HCT116 (cell line): ENCODE measurements around the gene GIT2.

Experiments
- POLR2A ChIP-seq: IDR thresholded peaks from 2 replicates; pipeline ENCODE4 v1.7.0; 2011; ENCODE audit warnings: borderline replicate concordance; ENCODE audit not compliant: insufficient read depth, insufficient read length; ENCODE audit errors: extremely low read depth
- POLR2AphosphoS5 ChIP-seq: IDR thresholded peaks from 2 replicates; pipeline ENCODE4 v1.6.1; 2011; ENCODE audit warnings: mild to moderate bottlenecking, low read depth, low read length, moderate library complexity

- TF ChIP-seq POLR2AphosphoS5: no peak
- no peak for TF ChIP-seq POLR2A
Measured at GRCh38 chr12:109991586-109991985, 4.6 kb downstream of the GIT2 start.
